Stimulated activated CD4-positive, alpha-beta T cell treated with anti-CD3 and anti-CD28 coated beads, Interleukin-2, amount 100 ng/mL, for 4 hours (primary cell): ENCODE measurements around the gene HSD3B1.

ENCODE experiments used
- DNase-seq: peaks from one replicate; pipeline ENCODE4 v3.0.0-alpha.2; 2020; ENCODE audit warnings: low read depth

The HSD3B1 gene

GRCh38 chr1:119506941-119507340 is at the start of gene HSD3B1:
TSS of gene HSD3B1 (plus strand) at chr1:119507210. CDS start at chr1:119507477, 267 bp downstream.
- no peak for DNase-seq

- no peak for DNase-seq
These were observed 44.0 kb upstream of the HSD3B1 start for GRCh38 chr1:119462964-119463363.

GRCh38 chr1:119463569-119463968 is 43.4 kb upstream of the HSD3B1 start:
- DNase-seq = no peak

GRCh38 chr1:119466445-119466844 is 40.6 kb upstream of the HSD3B1 start:
- DNase-seq = no peak

GRCh38 chr1:119467219-119467618 is 39.8 kb upstream of the HSD3B1 start:
- no peak for DNase-seq

- DNase-seq = no peak
These were observed 38.9 kb upstream of the HSD3B1 start for GRCh38 chr1:119467857-119468668.

- DNase-seq = no peak
These were observed 37.3 kb upstream of the HSD3B1 start for GRCh38 chr1:119469741-119470140.

GRCh38 chr1:119470377-119470776 is 36.6 kb upstream of the HSD3B1 start:
- DNase-seq = no peak

GRCh38 chr1:119470958-119471357 is 36.1 kb upstream of the HSD3B1 start:
- DNase-seq = no peak

GRCh38 chr1:119471566-119471965 is 35.4 kb upstream of the HSD3B1 start:
- no peak for DNase-seq

- no peak for DNase-seq
These were observed 34.8 kb upstream of the HSD3B1 start for GRCh38 chr1:119472080-119472818.

GRCh38 chr1:119472819-119473175 is 34.2 kb upstream of the HSD3B1 start:
- no peak for DNase-seq

- DNase-seq = no peak
These were observed 31.1 kb upstream of the HSD3B1 start for GRCh38 chr1:119475866-119476439.

- no peak for DNase-seq
These were observed 29.3 kb upstream of the HSD3B1 start for GRCh38 chr1:119477710-119478109.

GRCh38 chr1:119480175-119480574 is 26.8 kb upstream of the HSD3B1 start:
- no peak for DNase-seq

- DNase-seq = no peak
These were observed 25.1 kb upstream of the HSD3B1 start for GRCh38 chr1:119481951-119482350.

GRCh38 chr1:119482517-119483425 is 24.2 kb upstream of the HSD3B1 start:
- DNase-seq = no peak

GRCh38 chr1:119483441-119484200 is 23.4 kb upstream of the HSD3B1 start:
- DNase-seq = no peak

- no peak for DNase-seq
These were observed 21.8 kb upstream of the HSD3B1 start for GRCh38 chr1:119485201-119485600.

GRCh38 chr1:119488216-119488615 is 18.8 kb upstream of the HSD3B1 start:
- no peak for DNase-seq

- DNase-seq = no peak
These were observed 17.8 kb upstream of the HSD3B1 start for GRCh38 chr1:119489201-119489600.
